ENCODE measurements around the gene ZSCAN29.
A peak's percentile ranks its signal among the peaks of the same experiment; 100 is the strongest.

Gene ZSCAN29

GRCh38 chr15:43346305-43346704 lies 24.5 kb downstream of the ZSCAN29 start:
- DNase-seq, result no peak

- DNase-seq, result no peak
Measured at GRCh38 chr15:43330780-43331087, 40.1 kb downstream of the ZSCAN29 start.

GRCh38 chr15:43329960-43330779 lies 40.7 kb downstream of the ZSCAN29 start, which contains the start of gene LCMT2:
Gene LCMT2 (minus strand): TSS chr15:43330573. CDS start chr15:43330489, 84 bp downstream.
- peak; percentile 73 to 84 (median 81) for DNase-seq

GRCh38 chr15:43329217-43329959 lies 41.5 kb downstream of the ZSCAN29 start:
- DNase-seq, result peak in 1 of 4 experiments; percentile 21

- DNase-seq, result no peak
Measured at GRCh38 chr15:43325039-43325684, 45.7 kb downstream of the ZSCAN29 start.

- DNase-seq, result no peak
Measured at GRCh38 chr15:43318990-43319771, 51.7 kb downstream of the ZSCAN29 start.

GRCh38 chr15:43317566-43318184 lies 53.2 kb downstream of the ZSCAN29 start:
- no peak for DNase-seq

- DNase-seq, result no peak
Measured at GRCh38 chr15:43316971-43317346, 53.9 kb downstream of the ZSCAN29 start.

GRCh38 chr15:43316016-43316970 lies 54.5 kb downstream of the ZSCAN29 start:
- DNase-seq, result no peak

GRCh38 chr15:43314171-43314570 lies 56.7 kb downstream of the ZSCAN29 start:
- no peak for DNase-seq

- no peak for DNase-seq
Measured at GRCh38 chr15:43312378-43312777, 58.5 kb downstream of the ZSCAN29 start.
